ENCODE results near the gene NVL. TPM values are rescaled to one million over a fixed set of nuclear protein-coding genes. Genes with fewer than 3 reads are reported as not detected.

Gene NVL
- total and polyA plus RNA-seq, 10 of the 15 experiments (the other 5 are each of a cell fraction or from before 2014, with no cell fraction given) = 20.3 to 49.6 (median 35.2) TPM

DNA sequence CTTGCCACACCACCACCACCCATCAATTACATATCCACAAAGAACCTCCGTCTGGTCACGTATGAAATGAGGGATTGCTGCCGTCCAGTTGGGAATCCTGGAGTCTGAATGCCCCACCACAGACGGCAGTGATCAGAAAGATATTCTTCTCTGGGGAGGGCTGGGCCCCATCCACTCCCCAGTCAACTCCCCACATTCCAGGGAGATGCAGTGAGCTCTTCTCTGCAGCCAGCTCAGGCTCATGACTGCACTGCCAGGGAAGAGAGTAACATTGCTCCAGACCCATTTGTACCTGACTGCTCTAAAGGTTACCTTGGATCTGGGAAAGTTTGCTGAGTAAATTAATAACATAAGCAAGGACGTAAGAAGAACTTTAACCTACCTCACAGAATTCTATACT lies 128.6 kb downstream of the NVL start:
- FAIRE-seq (no peak), DNase-seq (ENCODE audit: low read depth, low spot score) (no peak), ATAC-seq (no peak)
- no peaks in the 10 kb centered on the region for H3K79me2 ChIP-seq (ENCODE audit: control insufficient read depth, insufficient read depth, low read length)
- H2AFZ ChIP-seq (ENCODE audit: control insufficient read depth, low read depth, low read length) = no peak overlapping the region
- in situ Hi-C loops (cut with MboI) = no loop called here
- H4K20me1 ChIP-seq (ENCODE audit: control insufficient read depth, insufficient read depth) = no peaks in the 10 kb centered on the region; the same call in 1 of the 2 replicates
- SMC1A ChIA-PET (ENCODE audit: uncharacterized antibody, unreplicated experiment) = no interaction called here
- H3K4me2 ChIP-seq (ENCODE audit: control insufficient read depth, insufficient read depth) = no peak overlapping the region
- no peak overlapping the region for H3K27ac ChIP-seq (ENCODE audit: control insufficient read depth, insufficient read depth)
- CTCF ChIA-PET = no interaction called here
- 85% methylated on average over 5 of the region's 5 CpGs for WGBS (ENCODE audit: insufficient coverage, insufficient replicate concordance, low lambda C conversion rate, missing lambda C conversion rate)
- BruUV-seq (replicated peaks) = no TSS peak
- no peaks in the 10 kb centered on the region for H3K36me3 ChIP-seq (ENCODE audit: control insufficient read depth in 2 of 2, insufficient read depth in 2 of 2, low read length in 1 of 2)
- no peaks in the 10 kb centered on the region for H3K9me3 ChIP-seq (replicated peaks; ENCODE audit: control insufficient read depth, insufficient read depth, low read length)
- TF ChIP-seq SPI1 (IDR thresholded peaks at IDR 0.05; ENCODE audit: borderline replicate concordance, insufficient read depth, low read depth, low read length) (no peak), MEF2A (IDR thresholded peaks at IDR 0.05; ENCODE audit: insufficient read depth, low read depth, low read length) (no peak), NBN (IDR thresholded peaks at IDR 0.05) (no peak), DPF2 (IDR thresholded peaks at IDR 0.05) (no peak), ZNF274 (IDR thresholded peaks at IDR 0.05; ENCODE audit: insufficient read depth, insufficient read length) (no peak), MYC (IDR thresholded peaks at IDR 0.05; ENCODE audit: insufficient read depth, insufficient read length, insufficient replicate concordance, low read length, severe bottlenecking) (no peak), TBL1XR1 (IDR thresholded peaks at IDR 0.05; ENCODE audit: low read depth, low read length) (no peak), MXI1 (IDR thresholded peaks at IDR 0.05; ENCODE audit: low read depth, low read length) (no peak)
- TF ChIP-seq, protein P1, sequence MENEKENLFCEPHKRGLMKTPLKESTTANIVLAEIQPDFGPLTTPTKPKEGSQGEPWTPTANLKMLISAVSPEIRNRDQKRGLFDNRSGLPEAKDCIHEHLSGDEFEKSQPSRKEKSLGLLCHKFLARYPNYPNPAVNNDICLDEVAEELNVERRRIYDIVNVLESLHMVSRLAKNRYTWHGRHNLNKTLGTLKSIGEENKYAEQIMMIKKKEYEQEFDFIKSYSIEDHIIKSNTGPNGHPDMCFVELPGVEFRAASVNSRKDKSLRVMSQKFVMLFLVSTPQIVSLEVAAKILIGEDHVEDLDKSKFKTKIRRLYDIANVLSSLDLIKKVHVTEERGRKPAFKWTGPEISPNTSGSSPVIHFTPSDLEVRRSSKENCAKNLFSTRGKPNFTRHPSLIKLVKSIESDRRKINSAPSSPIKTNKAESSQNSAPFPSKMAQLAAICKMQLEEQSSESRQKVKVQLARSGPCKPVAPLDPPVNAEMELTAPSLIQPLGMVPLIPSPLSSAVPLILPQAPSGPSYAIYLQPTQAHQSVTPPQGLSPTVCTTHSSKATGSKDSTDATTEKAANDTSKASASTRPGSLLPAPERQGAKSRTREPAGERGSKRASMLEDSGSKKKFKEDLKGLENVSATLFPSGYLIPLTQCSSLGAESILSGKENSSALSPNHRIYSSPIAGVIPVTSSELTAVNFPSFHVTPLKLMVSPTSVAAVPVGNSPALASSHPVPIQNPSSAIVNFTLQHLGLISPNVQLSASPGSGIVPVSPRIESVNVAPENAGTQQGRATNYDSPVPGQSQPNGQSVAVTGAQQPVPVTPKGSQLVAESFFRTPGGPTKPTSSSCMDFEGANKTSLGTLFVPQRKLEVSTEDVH (IDR thresholded peaks at IDR 0.05; ENCODE audit: low read depth, partially characterized antibody) = no peak
- TF ChIP-seq, protein P2, sequence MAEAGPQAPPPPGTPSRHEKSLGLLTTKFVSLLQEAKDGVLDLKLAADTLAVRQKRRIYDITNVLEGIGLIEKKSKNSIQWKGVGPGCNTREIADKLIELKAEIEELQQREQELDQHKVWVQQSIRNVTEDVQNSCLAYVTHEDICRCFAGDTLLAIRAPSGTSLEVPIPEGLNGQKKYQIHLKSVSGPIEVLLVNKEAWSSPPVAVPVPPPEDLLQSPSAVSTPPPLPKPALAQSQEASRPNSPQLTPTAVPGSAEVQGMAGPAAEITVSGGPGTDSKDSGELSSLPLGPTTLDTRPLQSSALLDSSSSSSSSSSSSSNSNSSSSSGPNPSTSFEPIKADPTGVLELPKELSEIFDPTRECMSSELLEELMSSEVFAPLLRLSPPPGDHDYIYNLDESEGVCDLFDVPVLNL (IDR thresholded peaks at IDR 0.05; ENCODE audit: low read depth, low read length) = no peak
- TF ChIP-seq, protein P3, sequence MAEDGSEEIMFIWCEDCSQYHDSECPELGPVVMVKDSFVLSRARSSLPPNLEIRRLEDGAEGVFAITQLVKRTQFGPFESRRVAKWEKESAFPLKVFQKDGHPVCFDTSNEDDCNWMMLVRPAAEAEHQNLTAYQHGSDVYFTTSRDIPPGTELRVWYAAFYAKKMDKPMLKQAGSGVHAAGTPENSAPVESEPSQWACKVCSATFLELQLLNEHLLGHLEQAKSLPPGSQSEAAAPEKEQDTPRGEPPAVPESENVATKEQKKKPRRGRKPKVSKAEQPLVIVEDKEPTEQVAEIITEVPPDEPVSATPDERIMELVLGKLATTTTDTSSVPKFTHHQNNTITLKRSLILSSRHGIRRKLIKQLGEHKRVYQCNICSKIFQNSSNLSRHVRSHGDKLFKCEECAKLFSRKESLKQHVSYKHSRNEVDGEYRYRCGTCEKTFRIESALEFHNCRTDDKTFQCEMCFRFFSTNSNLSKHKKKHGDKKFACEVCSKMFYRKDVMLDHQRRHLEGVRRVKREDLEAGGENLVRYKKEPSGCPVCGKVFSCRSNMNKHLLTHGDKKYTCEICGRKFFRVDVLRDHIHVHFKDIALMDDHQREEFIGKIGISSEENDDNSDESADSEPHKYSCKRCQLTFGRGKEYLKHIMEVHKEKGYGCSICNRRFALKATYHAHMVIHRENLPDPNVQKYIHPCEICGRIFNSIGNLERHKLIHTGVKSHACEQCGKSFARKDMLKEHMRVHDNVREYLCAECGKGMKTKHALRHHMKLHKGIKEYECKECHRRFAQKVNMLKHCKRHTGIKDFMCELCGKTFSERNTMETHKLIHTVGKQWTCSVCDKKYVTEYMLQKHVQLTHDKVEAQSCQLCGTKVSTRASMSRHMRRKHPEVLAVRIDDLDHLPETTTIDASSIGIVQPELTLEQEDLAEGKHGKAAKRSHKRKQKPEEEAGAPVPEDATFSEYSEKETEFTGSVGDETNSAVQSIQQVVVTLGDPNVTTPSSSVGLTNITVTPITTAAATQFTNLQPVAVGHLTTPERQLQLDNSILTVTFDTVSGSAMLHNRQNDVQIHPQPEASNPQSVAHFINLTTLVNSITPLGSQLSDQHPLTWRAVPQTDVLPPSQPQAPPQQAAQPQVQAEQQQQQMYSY (CRISPR knock-in tag; IDR thresholded peaks at IDR 0.05) = no peak
- POLR2A ChIA-PET = interaction anchor here (0.6 to 0.7 kb wide), 2 partner anchors 118 to 1739 kb away, joined by 3 read pairs; no protein-coding TSS in a partner anchor
- peaks cover 27% of the 10 kb centered on the region for H3K4me1 ChIP-seq (ENCODE audit: control insufficient read depth, insufficient read depth, low read length)
- no peaks in the 10 kb centered on the region for H3K27me3 ChIP-seq (replicated peaks in 1 of 2; ENCODE audit: control insufficient read depth in 2 of 2, insufficient read depth in 2 of 2, low read length in 1 of 2)
- no peak overlapping the region for H3K4me3 ChIP-seq
- no peak overlapping the region for H3K9ac ChIP-seq (ENCODE audit: control insufficient read depth, insufficient read depth, low read length)
- RAD21 ChIA-PET (ENCODE audit: unreplicated experiment) = no interaction called here
- intact Hi-C loops (cut with micrococcal nuclease; ENCODE audit: unreplicated experiment) = no loop called here
